ENCODE data around the gene EEFSEC.

Gene EEFSEC

DNA sequence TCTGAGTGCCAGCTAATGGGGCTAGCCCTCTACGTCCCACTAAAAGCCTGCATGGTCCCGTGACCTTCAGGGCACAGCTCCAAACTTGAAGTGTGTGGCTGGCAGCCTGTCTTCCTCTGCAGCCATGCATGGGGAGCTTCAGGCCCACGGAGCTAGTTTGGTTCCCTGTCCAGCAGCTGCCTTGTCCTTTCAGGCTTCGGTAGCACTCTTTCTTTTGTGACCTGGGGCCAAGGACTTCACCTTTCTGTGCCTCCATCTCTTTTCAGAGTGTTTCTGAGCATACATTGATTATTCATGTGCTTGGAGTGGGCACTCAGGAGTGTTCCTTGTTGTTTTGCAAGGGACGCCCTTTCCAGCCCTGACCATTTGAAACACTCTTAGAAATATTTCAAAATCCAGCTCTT lies 158.2 kb downstream of the EEFSEC start:
- H3K27ac ChIP-seq (replicated peaks), result no peak overlapping the region
- no peaks in the 10 kb centered on the region for H3K27me3 ChIP-seq (ENCODE audit: insufficient read depth, poor library complexity, severe bottlenecking)
- TF ChIP-seq, protein P1, sequence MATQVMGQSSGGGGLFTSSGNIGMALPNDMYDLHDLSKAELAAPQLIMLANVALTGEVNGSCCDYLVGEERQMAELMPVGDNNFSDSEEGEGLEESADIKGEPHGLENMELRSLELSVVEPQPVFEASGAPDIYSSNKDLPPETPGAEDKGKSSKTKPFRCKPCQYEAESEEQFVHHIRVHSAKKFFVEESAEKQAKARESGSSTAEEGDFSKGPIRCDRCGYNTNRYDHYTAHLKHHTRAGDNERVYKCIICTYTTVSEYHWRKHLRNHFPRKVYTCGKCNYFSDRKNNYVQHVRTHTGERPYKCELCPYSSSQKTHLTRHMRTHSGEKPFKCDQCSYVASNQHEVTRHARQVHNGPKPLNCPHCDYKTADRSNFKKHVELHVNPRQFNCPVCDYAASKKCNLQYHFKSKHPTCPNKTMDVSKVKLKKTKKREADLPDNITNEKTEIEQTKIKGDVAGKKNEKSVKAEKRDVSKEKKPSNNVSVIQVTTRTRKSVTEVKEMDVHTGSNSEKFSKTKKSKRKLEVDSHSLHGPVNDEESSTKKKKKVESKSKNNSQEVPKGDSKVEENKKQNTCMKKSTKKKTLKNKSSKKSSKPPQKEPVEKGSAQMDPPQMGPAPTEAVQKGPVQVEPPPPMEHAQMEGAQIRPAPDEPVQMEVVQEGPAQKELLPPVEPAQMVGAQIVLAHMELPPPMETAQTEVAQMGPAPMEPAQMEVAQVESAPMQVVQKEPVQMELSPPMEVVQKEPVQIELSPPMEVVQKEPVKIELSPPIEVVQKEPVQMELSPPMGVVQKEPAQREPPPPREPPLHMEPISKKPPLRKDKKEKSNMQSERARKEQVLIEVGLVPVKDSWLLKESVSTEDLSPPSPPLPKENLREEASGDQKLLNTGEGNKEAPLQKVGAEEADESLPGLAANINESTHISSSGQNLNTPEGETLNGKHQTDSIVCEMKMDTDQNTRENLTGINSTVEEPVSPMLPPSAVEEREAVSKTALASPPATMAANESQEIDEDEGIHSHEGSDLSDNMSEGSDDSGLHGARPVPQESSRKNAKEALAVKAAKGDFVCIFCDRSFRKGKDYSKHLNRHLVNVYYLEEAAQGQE (IDR thresholded peaks at IDR 0.05; ENCODE audit: insufficient replicate concordance, low read depth), result no peak
- TF ChIP-seq GABPA (IDR thresholded peaks at IDR 0.05; ENCODE audit: low read depth), result no peak
- TF ChIP-seq, protein P2, sequence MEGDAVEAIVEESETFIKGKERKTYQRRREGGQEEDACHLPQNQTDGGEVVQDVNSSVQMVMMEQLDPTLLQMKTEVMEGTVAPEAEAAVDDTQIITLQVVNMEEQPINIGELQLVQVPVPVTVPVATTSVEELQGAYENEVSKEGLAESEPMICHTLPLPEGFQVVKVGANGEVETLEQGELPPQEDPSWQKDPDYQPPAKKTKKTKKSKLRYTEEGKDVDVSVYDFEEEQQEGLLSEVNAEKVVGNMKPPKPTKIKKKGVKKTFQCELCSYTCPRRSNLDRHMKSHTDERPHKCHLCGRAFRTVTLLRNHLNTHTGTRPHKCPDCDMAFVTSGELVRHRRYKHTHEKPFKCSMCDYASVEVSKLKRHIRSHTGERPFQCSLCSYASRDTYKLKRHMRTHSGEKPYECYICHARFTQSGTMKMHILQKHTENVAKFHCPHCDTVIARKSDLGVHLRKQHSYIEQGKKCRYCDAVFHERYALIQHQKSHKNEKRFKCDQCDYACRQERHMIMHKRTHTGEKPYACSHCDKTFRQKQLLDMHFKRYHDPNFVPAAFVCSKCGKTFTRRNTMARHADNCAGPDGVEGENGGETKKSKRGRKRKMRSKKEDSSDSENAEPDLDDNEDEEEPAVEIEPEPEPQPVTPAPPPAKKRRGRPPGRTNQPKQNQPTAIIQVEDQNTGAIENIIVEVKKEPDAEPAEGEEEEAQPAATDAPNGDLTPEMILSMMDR (IDR thresholded peaks at IDR 0.05; ENCODE audit: insufficient read depth, low read length), result no peak
- no peak for TF ChIP-seq SPI1 (IDR thresholded peaks at IDR 0.05; ENCODE audit: borderline replicate concordance, low read depth)
- no peak for TF ChIP-seq POLR2AphosphoS5 (IDR thresholded peaks at IDR 0.05; ENCODE audit: low read depth)
- no peak for DNase-seq (ENCODE audit: low read depth in 1 of 2, low spot score in 1 of 2)
- no peak overlapping the region for H3K4me3 ChIP-seq (replicated peaks; ENCODE audit: insufficient read depth, low read length)

DNA sequence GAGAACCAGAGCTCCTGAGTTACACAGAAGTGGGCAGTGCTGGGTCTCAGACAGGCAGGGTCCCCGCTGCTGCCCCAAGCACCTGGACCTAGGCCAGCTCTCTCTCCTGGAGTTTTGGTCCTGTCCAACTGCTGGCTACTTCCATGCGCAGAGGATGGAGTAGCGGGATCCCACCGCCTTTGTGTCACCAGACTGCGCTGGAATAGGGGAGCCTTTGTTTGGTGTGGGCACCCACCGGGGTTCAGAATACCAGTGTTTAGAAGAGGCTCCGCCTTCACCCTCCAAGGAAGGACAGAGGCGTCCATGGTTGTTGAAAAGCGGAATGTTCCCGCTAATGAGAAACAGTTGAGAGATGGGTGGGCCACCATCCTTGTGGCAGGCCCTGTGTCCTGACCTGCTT lies 159.0 kb downstream of the EEFSEC start:
- H3K27me3 ChIP-seq (ENCODE audit: insufficient read depth, poor library complexity, severe bottlenecking), result no peaks in the 10 kb centered on the region
- H3K27ac ChIP-seq (replicated peaks), result no peak overlapping the region
- no peak for DNase-seq (ENCODE audit: low read depth in 1 of 2, low spot score in 1 of 2)
- H3K4me3 ChIP-seq (replicated peaks; ENCODE audit: insufficient read depth, low read length), result no peak overlapping the region
- TF ChIP-seq POLR2AphosphoS5 (IDR thresholded peaks at IDR 0.05; ENCODE audit: low read depth) (no peak), SPI1 (IDR thresholded peaks at IDR 0.05; ENCODE audit: borderline replicate concordance, low read depth) (no peak), GABPA (IDR thresholded peaks at IDR 0.05; ENCODE audit: low read depth) (no peak)
- TF ChIP-seq, protein P1 (IDR thresholded peaks at IDR 0.05; ENCODE audit: insufficient replicate concordance, low read depth), result no peak
- TF ChIP-seq, protein P2 (IDR thresholded peaks at IDR 0.05; ENCODE audit: insufficient read depth, low read length), result no peak

DNA sequence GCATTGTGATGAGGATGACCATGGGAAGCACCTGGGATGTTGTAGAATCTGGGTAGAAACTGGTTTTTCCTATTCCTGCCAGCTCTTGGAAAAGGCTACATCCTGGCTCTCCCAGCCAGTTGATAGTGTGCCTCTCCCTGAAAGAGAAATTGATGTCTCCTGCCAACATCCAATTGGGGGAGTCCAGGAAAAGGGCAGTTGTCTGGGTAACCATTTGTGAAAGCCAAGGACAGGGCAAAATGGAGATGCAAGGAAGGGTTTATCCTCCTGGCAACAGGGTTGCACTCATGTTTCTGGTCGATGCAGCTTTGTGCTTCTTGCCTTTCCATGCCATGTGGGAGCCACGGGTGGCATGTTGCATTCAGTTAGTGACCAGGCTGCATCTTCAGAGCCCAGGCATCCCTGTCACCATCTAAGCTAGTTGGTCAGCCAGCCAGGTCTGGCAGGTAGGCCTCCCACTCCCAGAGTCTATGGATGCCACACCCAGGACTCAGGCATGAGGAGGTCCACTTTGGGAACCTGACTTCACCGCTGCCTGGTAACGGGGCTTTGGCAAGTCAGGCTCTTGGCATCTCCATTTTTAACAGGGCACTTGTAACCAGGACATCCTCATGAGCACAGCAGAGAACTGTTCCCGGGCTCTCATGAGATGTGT lies 159.9 kb downstream of the EEFSEC start:
- no peak overlapping the region for H3K27ac ChIP-seq (replicated peaks)
- no peak for DNase-seq (ENCODE audit: low read depth in 1 of 2, low spot score in 1 of 2)
- H3K4me3 ChIP-seq (replicated peaks; ENCODE audit: insufficient read depth, low read length), result no peak overlapping the region
- TF ChIP-seq, protein P1 (IDR thresholded peaks at IDR 0.05; ENCODE audit: insufficient replicate concordance, low read depth), result no peak
- TF ChIP-seq GABPA (IDR thresholded peaks at IDR 0.05; ENCODE audit: low read depth) (no peak), POLR2AphosphoS5 (IDR thresholded peaks at IDR 0.05; ENCODE audit: low read depth) (no peak), SPI1 (IDR thresholded peaks at IDR 0.05; ENCODE audit: borderline replicate concordance, low read depth) (no peak)
- TF ChIP-seq, protein P2 (IDR thresholded peaks at IDR 0.05; ENCODE audit: insufficient read depth, low read length), result no peak
- H3K27me3 ChIP-seq (ENCODE audit: insufficient read depth, poor library complexity, severe bottlenecking), result no peaks in the 10 kb centered on the region

All from HL-60 (cell line).